ENCODE data around the gene MBD2. TPM values are rescaled to one million over a fixed set of nuclear protein-coding genes. Genes with fewer than 3 reads are reported as not detected.
"Not testable (repeated sequence)": the region's sequence is repeated elsewhere in the genome, so short reads cannot be mapped to it uniquely, and the experiment has no call there.

The MBD2 gene
- total RNA-seq, 1 donor from 2014 or later: 30.7 TPM

DNA sequence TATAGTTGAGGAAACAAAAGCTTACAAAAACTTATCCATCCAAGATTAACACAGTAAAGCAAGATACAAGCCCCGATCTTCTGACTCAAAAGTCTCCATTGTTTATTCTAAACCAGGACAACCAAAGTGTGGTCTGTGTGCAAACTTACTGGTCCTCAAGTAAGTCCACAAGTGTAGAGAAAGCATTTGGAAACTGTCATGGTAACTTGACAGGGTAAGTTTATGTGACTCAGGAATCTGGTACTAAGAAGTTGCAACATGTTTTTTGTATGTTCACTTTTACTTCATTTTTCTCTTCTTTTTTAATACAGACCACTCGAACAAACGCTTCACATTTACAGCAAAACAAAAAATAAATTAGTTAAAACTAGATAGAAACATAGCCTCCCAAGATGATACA, 9.4 kb downstream of the MBD2 start:
- TF ChIP-seq, protein P1, sequence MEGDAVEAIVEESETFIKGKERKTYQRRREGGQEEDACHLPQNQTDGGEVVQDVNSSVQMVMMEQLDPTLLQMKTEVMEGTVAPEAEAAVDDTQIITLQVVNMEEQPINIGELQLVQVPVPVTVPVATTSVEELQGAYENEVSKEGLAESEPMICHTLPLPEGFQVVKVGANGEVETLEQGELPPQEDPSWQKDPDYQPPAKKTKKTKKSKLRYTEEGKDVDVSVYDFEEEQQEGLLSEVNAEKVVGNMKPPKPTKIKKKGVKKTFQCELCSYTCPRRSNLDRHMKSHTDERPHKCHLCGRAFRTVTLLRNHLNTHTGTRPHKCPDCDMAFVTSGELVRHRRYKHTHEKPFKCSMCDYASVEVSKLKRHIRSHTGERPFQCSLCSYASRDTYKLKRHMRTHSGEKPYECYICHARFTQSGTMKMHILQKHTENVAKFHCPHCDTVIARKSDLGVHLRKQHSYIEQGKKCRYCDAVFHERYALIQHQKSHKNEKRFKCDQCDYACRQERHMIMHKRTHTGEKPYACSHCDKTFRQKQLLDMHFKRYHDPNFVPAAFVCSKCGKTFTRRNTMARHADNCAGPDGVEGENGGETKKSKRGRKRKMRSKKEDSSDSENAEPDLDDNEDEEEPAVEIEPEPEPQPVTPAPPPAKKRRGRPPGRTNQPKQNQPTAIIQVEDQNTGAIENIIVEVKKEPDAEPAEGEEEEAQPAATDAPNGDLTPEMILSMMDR (conservative IDR thresholded peaks at IDR 0.05; ENCODE audit: low read depth, low read length): no peak
- no peak overlapping the region for H3K4me3 ChIP-seq (ENCODE audit: low read depth, low read length)
- no peak for DNase-seq (ENCODE audit: low read depth)

DNA sequence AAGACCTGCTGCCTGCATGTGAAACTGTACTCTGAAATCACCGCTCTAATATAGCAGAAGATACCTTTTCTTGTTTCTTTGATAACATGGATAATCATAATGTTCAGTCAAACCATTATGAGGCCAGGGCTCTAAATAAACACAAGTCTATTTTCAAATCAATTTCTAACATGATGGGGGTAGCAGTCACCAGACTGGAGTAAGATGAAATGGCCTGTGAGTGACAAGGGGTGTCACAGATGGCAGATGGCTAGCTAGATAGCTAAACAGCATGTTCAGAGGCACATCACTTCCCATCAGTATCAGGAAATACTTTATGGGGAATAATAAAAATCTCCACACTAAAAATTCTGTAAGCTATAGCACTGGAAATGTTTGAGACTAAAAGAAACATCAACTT, 14.0 kb downstream of the MBD2 start:
- no peak for DNase-seq (ENCODE audit: low read depth)
- no peak overlapping the region for H3K4me3 ChIP-seq (ENCODE audit: low read depth, low read length)
- TF ChIP-seq, protein P1 (conservative IDR thresholded peaks at IDR 0.05; ENCODE audit: low read depth, low read length): no peak

DNA sequence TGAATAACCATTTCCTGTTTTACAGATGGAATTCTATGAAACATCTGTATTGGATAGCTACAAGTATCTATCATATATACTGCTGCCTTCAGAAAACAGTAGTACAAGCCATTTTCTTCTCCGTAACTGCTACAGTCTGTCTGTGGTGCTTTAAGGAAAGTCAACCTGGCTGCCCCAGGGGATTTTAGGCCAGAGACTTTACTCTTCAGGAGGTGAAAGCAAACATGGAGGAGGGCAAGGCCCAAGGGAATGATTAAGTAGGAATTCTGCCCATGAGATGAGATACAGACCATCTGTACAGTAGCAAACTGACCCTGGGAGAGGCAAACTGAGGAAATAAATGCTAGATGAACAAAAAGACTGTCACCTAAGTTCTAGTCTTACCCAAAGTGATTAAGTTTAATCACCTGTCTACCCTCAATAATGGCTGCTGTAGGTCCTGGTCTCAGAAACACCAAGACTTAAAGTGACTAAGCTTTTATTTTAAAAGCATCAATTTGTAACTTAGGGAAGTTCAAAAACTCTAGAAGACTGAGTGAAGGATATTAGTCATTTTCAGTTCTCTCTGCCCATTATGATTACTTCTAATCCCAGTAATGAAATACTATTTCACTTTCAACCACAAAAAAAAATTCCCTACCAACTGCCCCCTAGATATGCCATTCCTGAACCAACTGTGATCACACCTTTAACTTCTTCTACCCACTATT, 14.8 kb downstream of the MBD2 start:
- TF ChIP-seq, protein P1 (conservative IDR thresholded peaks at IDR 0.05; ENCODE audit: low read depth, low read length): no peak
- DNase-seq (ENCODE audit: low read depth): no peak
- H3K4me3 ChIP-seq (ENCODE audit: low read depth, low read length): no peak overlapping the region

DNA sequence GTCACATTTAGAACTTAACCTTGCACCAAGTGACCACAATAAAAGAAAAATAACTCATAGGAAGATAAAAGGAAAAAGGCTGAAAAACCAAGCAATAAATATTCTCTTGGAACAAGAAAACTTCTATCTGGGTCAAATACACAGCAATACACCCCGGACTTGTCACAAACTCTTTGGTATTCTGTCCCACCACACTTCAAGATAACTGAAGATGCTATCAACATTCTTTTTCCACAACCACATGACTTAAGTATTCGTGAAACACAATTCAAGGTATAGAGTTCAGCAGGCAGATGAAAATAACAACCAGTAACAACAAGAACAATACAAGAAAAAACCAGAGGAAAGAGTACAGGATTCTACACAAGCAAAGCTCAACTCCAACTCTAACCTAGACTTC, 18.0 kb downstream of the MBD2 start:
- DNase-seq (ENCODE audit: low read depth): no peak
- TF ChIP-seq, protein P1 (conservative IDR thresholded peaks at IDR 0.05; ENCODE audit: low read depth, low read length): no peak
- no peak overlapping the region for H3K4me3 ChIP-seq (ENCODE audit: low read depth, low read length)

DNA sequence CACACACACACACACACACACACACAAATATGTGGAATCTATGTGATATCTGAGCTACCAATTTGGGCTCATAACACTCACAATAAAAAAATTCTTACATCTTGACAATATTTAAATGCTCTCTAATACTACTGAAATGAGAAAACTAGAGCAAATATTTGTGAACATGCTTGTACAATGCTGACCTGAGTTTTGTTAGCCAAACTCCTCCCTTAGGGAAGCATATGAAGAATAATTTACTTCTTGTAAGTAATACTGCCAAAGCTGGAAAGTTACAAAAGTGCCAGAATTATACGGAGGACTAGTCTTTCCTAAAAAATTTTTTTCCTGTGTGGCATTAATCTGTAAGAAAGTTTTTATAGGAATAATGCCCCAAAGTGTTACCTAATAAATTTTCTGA, 18.5 kb downstream of the MBD2 start:
- no peak for DNase-seq (ENCODE audit: low read depth)
- no peak overlapping the region for H3K4me3 ChIP-seq (ENCODE audit: low read depth, low read length)

DNA sequence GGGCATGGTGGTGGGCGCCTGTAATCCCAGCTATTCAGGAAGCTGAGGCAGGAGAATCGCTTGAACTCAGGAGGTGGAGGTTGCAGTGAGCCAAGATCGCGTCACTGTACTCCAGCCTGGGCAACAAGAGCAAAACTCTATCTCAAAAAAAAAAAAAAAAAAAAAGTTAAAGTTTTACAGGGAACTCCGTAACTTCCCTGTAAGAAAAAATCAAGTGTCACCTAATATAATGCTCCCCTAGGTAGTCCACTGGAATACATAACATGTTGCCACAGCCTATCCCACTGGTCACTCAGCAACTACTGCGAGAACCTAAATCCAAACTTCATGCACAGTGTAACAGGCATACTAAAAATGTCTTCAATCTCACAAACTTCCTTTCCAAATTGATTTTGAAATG, 19.0 kb downstream of the MBD2 start:
- not testable (repeated sequence) for H3K4me3 ChIP-seq (ENCODE audit: low read depth, low read length); DNase-seq (ENCODE audit: low read depth)

More for the DNA sequence above, 18.5 kb downstream of the MBD2 start:
- TF ChIP-seq, protein P1 (conservative IDR thresholded peaks at IDR 0.05; ENCODE audit: low read depth, low read length): no peak

DNA sequence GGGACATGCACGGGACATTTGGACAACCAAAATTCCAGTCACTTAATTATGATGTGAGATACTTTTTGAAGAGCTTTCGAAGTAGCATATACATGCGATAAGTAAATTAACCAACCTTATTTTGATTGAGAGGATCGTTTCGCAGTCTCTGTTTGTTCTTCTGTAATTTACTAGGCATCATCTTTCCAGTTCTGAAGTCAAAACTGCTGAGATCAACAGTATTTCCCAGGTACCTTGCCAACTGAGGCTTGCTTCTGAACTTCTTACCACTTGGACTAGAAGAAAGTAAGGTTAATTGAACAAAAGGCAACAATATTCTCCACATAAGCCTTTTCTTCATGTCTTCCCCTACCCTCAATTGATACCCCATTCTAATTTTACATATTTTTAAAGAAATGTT, 19.6 kb downstream of the MBD2 start:
- H3K4me3 ChIP-seq (ENCODE audit: low read depth, low read length): no peak overlapping the region
- TF ChIP-seq, protein P1 (conservative IDR thresholded peaks at IDR 0.05; ENCODE audit: low read depth, low read length): no peak
- DNase-seq (ENCODE audit: low read depth): no peak

Data from epithelial cell of proximal tubule (primary cell).